Stimulated activated CD4-positive, alpha-beta T cell treated with anti-CD3 and anti-CD28 coated beads, Interleukin-12 subunit alpha, Interleukin-12 subunit beta, amount 100 ng/mL, for 48 hours (primary cell): ENCODE results near the gene RGS7.
"Not testable (repeated sequence)": the region's sequence is repeated elsewhere in the genome, so short reads cannot be mapped to it uniquely, and the experiment has no call there.

Source experiments
- DNase-seq, 3 donors: peaks; one replicate each; pipeline ENCODE4 v3.0.0-alpha.2; 2020; ENCODE audit warnings: low read depth in 2 of 3, low spot score in 1 of 3

Gene RGS7

GRCh38 chr1:241088075-241088474 is 268.9 kb downstream of the RGS7 start:
- DNase-seq, result not testable (repeated sequence)

GRCh38 chr1:241086686-241087085 is 270.3 kb downstream of the RGS7 start:
- DNase-seq, result no peak

- DNase-seq, result no peak
Measured at GRCh38 chr1:241083285-241083684, 273.7 kb downstream of the RGS7 start.

GRCh38 chr1:241081473-241081872 is 275.5 kb downstream of the RGS7 start:
- DNase-seq, result no peak

GRCh38 chr1:241079459-241079858 is 277.5 kb downstream of the RGS7 start:
- no peak for DNase-seq

DNA sequence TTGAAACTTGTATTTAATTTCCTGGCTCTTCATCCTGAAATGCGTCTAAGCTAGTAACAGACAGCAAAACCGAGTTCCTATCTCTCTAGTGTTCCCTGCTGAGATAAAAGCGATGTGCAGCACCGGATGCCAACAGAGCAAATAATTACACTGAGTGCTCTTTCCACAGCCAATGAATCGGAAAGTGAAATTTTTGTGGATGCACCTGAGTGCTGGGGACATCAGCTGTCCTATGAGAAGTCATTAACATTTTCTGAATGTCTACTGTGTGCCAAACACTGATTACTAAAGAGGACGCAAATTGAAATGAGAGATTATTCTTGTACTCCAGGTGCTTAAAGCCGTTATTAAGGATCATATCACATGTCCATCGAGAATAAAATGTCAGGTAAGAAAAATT is 278.0 kb downstream of the RGS7 start:
- no peak for DNase-seq

- DNase-seq, result no peak
Measured at GRCh38 chr1:241077386-241078147, 279.4 kb downstream of the RGS7 start.

GRCh38 chr1:241074507-241074906 is 282.5 kb downstream of the RGS7 start:
- DNase-seq, result no peak

- no peak for DNase-seq
Measured at GRCh38 chr1:241068359-241068758, 288.6 kb downstream of the RGS7 start.

- DNase-seq, result no peak
Measured at GRCh38 chr1:241063276-241063675, 293.7 kb downstream of the RGS7 start.

GRCh38 chr1:241061062-241061461 is 295.9 kb downstream of the RGS7 start:
- DNase-seq, result no peak

- no peak for DNase-seq
Measured at GRCh38 chr1:241048622-241049021, 308.4 kb downstream of the RGS7 start.

- DNase-seq, result no peak
Measured at GRCh38 chr1:241045659-241046058, 311.3 kb downstream of the RGS7 start.

GRCh38 chr1:241034203-241034936 is 322.6 kb downstream of the RGS7 start:
- DNase-seq, result no peak

DNA sequence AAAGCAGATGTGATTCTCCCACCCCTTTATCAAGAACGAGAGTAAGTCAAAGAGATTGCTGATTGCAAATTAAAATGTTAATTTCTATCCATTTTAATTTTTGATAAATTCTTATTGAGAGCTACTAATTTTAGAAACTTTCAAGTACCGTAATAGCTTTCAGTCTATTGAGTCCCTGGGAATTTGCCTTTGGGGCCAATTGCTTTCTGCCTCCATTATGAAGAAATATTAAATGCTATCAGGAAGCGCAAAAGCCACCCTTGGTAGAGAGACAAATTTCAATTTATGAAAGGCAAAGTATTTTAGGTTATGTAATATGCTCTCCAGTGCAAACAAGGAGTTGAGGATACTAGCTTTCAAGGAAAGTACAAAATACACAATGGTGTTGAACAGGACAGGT is 332.2 kb downstream of the RGS7 start:
- DNase-seq, result no peak

GRCh38 chr1:241022366-241022765 is 334.6 kb downstream of the RGS7 start:
- no peak for DNase-seq

DNA sequence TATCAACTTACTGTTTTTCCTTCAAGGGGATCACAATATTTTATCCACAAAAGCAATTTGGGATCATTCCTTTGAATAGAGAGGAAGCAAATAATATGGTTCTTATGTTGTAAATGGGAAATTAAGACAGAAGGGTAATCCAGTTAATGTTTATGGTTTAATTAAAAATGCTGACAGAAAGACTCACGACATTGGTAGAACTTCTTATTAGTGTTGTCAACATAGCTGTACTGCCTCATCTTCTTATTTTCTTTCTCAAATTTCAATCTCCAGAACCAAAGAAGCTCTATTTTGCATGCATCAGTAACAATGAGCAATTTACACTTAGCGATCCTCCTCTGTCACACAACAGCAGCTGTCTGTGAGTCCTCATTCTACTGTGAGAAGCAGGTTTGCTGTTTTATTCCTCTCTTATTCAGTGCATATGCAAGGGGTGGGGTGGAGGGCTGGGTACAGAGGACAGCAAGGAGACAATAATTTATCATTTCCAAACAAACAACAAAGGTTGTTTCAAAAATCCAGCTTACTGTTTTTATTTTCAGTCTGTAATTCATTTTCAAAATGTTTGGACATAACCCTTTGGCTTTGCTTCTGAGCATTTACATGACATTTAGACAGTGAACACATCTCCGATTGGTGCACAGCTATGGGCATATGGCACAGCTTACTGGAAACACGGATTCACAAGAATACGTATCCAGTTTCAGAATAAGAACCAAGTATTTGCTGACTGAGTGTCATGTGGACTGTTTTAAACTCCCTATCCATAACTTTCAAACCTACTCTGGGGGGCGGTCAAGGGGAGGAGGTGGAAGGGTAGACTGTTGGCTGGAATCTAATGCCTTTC is 335.9 kb downstream of the RGS7 start:
- DNase-seq, result no peak

DNA sequence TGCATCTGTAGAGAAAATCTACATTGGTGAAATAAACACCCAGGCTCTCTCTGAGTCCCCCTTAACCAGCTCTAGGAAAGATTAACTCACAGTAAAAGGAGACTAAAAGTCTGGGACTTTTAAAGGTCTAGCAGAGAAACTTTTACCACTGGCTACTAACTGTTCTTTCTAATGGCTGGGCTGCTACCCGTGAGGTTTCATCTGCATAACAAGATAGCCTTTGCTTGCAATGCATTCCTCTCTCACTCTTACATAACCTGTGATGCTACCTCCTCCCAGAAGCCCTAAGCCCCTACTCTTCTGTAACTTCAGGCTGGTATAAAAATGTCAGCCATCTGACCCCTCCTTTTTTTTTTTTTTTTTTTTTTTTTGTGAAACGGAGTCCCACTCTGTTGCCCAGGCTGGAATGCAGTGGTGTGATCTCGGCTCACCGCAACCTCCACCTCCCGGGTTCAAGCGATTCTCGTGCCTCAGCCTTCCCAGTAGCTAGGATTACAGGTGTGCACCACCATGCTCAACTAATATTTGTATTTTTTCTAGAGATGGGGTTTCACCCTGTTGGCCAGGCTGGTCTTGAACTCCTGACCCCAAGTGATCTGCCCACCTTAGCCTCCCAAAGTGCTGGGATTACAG is 344.2 kb downstream of the RGS7 start:
- DNase-seq, result no peak

- DNase-seq, result no peak
Measured at GRCh38 chr1:241007668-241008067, 349.3 kb downstream of the RGS7 start.

DNA sequence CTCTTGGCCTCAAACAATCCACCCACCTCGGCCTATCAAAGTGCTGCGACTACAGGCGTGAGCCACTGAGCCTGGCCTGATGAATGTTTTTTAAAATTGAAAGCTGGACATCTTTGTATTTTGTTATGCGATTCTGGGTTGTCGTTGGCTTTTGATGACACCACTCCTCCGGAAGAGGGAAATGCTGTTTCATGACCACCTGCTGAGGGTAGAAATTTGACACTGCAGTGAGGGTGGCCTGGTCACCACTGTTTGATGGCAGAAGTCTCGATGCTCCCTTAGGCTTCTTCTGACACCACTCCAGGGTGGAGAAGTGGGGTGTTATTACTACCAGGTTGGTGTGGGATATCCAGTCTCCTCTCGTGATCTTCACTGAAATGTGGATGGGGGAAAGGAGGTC is 357.2 kb downstream of the RGS7 start:
- no peak for DNase-seq

GRCh38 chr1:240998441-240999015 is 358.5 kb downstream of the RGS7 start:
- no peak for DNase-seq
